Measurements from ENCODE around the gene SRRM4. TPM values are rescaled to one million over a fixed set of nuclear protein-coding genes. Genes with fewer than 3 reads are reported as not detected.

The SRRM4 gene
- total and polyA plus RNA-seq, 2 experiments from 2014 or later: 0.53 to 0.63 TPM

DNA sequence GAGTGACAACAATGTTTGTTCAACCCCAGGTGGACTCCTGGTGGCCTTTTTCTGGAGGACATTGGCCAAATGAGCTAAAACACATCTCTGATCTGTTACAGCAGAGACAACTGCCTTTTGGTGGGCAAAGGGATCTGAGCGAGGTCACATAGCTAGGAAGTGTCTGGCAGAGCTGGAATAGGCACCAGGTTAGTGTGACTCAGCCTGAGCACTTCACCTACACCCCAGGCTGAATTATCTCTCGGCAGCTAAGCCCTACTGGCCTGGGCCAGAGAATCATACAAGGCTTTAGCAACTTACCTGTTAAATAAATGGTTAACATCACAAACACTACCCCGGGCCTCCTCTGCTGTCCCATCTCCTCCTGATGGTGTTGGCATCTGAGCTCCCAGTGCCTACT, 147.2 kb downstream of the SRRM4 start:
- H3F3A ChIP-seq (replicated peaks; ENCODE audit: low read depth): no peaks in the 10 kb centered on the region
- H4K20me1 ChIP-seq (replicated peaks; ENCODE audit: insufficient read depth): no peaks in the 10 kb centered on the region
- no peaks in the 10 kb centered on the region for H3K79me2 ChIP-seq (replicated peaks; ENCODE audit: insufficient read depth)
- no peak overlapping the region for H3K4me3 ChIP-seq
- TF ChIP-seq, protein P1, sequence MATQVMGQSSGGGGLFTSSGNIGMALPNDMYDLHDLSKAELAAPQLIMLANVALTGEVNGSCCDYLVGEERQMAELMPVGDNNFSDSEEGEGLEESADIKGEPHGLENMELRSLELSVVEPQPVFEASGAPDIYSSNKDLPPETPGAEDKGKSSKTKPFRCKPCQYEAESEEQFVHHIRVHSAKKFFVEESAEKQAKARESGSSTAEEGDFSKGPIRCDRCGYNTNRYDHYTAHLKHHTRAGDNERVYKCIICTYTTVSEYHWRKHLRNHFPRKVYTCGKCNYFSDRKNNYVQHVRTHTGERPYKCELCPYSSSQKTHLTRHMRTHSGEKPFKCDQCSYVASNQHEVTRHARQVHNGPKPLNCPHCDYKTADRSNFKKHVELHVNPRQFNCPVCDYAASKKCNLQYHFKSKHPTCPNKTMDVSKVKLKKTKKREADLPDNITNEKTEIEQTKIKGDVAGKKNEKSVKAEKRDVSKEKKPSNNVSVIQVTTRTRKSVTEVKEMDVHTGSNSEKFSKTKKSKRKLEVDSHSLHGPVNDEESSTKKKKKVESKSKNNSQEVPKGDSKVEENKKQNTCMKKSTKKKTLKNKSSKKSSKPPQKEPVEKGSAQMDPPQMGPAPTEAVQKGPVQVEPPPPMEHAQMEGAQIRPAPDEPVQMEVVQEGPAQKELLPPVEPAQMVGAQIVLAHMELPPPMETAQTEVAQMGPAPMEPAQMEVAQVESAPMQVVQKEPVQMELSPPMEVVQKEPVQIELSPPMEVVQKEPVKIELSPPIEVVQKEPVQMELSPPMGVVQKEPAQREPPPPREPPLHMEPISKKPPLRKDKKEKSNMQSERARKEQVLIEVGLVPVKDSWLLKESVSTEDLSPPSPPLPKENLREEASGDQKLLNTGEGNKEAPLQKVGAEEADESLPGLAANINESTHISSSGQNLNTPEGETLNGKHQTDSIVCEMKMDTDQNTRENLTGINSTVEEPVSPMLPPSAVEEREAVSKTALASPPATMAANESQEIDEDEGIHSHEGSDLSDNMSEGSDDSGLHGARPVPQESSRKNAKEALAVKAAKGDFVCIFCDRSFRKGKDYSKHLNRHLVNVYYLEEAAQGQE (IDR thresholded peaks at IDR 0.05; ENCODE audit: unreplicated experiment): no peak
- no peak for TF ChIP-seq POLR2AphosphoS5 (IDR thresholded peaks at IDR 0.05; ENCODE audit: low read depth)
- no peak for TF ChIP-seq EZH2 (IDR thresholded peaks at IDR 0.05; ENCODE audit: low read depth, unreplicated experiment)
- no peak for TF ChIP-seq NANOG (IDR thresholded peaks at IDR 0.05; ENCODE audit: borderline replicate concordance)
- no peak for TF ChIP-seq EZH2phosphoT487 (IDR thresholded peaks at IDR 0.05; ENCODE audit: unreplicated experiment)
- TF ChIP-seq ZNF331 (CRISPR knock-in tag; IDR thresholded peaks at IDR 0.05; ENCODE audit: low read depth): no peak
- no peak for TF ChIP-seq JUNB (IDR thresholded peaks at IDR 0.05; ENCODE audit: unreplicated experiment)
- TF ChIP-seq, protein P2, sequence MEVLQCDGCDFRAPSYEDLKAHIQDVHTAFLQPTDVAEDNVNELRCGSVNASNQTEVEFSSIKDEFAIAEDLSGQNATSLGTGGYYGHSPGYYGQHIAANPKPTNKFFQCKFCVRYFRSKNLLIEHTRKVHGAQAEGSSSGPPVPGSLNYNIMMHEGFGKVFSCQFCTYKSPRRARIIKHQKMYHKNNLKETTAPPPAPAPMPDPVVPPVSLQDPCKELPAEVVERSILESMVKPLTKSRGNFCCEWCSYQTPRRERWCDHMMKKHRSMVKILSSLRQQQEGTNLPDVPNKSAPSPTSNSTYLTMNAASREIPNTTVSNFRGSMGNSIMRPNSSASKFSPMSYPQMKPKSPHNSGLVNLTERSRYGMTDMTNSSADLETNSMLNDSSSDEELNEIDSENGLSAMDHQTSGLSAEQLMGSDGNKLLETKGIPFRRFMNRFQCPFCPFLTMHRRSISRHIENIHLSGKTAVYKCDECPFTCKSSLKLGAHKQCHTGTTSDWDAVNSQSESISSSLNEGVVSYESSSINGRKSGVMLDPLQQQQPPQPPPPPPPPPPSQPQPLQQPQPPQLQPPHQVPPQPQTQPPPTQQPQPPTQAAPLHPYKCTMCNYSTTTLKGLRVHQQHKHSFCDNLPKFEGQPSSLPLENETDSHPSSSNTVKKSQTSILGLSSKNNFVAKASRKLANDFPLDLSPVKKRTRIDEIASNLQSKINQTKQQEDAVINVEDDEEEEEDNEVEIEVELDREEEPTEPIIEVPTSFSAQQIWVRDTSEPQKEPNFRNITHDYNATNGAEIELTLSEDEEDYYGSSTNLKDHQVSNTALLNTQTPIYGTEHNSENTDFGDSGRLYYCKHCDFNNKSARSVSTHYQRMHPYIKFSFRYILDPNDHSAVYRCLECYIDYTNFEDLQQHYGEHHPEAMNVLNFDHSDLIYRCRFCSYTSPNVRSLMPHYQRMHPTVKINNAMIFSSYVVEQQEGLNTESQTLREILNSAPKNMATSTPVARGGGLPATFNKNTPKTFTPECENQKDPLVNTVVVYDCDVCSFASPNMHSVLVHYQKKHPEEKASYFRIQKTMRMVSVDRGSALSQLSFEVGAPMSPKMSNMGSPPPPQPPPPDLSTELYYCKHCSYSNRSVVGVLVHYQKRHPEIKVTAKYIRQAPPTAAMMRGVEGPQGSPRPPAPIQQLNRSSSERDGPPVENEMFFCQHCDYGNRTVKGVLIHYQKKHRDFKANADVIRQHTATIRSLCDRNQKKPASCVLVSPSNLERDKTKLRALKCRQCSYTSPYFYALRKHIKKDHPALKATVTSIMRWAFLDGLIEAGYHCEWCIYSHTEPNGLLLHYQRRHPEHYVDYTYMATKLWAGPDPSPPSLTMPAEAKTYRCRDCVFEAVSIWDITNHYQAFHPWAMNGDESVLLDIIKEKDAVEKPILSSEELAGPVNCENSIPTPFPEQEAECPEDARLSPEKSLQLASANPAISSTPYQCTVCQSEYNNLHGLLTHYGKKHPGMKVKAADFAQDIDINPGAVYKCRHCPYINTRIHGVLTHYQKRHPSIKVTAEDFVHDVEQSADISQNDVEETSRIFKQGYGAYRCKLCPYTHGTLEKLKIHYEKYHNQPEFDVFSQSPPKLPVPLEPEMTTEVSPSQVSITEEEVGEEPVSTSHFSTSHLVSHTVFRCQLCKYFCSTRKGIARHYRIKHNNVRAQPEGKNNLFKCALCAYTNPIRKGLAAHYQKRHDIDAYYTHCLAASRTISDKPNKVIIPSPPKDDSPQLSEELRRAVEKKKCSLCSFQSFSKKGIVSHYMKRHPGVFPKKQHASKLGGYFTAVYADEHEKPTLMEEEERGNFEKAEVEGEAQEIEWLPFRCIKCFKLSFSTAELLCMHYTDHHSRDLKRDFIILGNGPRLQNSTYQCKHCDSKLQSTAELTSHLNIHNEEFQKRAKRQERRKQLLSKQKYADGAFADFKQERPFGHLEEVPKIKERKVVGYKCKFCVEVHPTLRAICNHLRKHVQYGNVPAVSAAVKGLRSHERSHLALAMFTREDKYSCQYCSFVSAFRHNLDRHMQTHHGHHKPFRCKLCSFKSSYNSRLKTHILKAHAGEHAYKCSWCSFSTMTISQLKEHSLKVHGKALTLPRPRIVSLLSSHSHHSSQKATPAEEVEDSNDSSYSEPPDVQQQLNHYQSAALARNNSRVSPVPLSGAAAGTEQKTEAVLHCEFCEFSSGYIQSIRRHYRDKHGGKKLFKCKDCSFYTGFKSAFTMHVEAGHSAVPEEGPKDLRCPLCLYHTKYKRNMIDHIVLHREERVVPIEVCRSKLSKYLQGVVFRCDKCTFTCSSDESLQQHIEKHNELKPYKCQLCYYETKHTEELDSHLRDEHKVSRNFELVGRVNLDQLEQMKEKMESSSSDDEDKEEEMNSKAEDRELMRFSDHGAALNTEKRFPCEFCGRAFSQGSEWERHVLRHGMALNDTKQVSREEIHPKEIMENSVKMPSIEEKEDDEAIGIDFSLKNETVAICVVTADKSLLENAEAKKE (CRISPR knock-in tag; IDR thresholded peaks at IDR 0.05): no peak
- TF ChIP-seq, protein P3, sequence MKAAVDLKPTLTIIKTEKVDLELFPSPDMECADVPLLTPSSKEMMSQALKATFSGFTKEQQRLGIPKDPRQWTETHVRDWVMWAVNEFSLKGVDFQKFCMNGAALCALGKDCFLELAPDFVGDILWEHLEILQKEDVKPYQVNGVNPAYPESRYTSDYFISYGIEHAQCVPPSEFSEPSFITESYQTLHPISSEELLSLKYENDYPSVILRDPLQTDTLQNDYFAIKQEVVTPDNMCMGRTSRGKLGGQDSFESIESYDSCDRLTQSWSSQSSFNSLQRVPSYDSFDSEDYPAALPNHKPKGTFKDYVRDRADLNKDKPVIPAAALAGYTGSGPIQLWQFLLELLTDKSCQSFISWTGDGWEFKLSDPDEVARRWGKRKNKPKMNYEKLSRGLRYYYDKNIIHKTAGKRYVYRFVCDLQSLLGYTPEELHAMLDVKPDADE (IDR thresholded peaks at IDR 0.05): no peak
- TF ChIP-seq ZNF114 (CRISPR knock-in tag; IDR thresholded peaks at IDR 0.05): no peak
- Mint-ChIP-seq H3K4me1 (no peaks in the 10 kb centered on the region), H3K27me3 (ENCODE audit: insufficient read depth, low read depth, poor library complexity) (peaks cover 8% of the 10 kb centered on the region), H3K36me3 (ENCODE audit: low read depth) (peaks cover 31% of the 10 kb centered on the region; the same call in 2 of the 3 replicates), H3K9me3 (peaks cover 9% of the 10 kb centered on the region), H3K4me3 (no peak overlapping the region), H3K27ac (no peak overlapping the region)
- no peaks in the 10 kb centered on the region for H3K4me1 ChIP-seq (ENCODE audit: insufficient read depth)
- H3K4me2 ChIP-seq: no peak overlapping the region
- no peak overlapping the region for H3K27ac ChIP-seq (ENCODE audit: low read depth)
- no peak overlapping the region for H2AFZ ChIP-seq
- H3K9me2 ChIP-seq (ENCODE audit: insufficient read depth): 0 out of 2 replicates have a peak, but pooled peaks cover 8% of the 10 kb centered on the region
- no peak for DNase-seq (ENCODE audit: low spot score)
- peaks cover 3% of the 10 kb centered on the region; the same call in 1 of the 2 replicates for H3K36me3 ChIP-seq (ENCODE audit: insufficient read depth)
- no peak for ATAC-seq
- H3K27me3 ChIP-seq (ENCODE audit: insufficient read depth): no peaks in the 10 kb centered on the region
